IMR-90 (cell line): Measurements from ENCODE around the gene PLPP6. TPM values are rescaled to one million over a fixed set of nuclear protein-coding genes. Genes with fewer than 3 reads are reported as not detected.

Experiments used
- ATAC-seq: fragments of 200-7000 bp; cut with Tn5 transposase; 2 replicates; pipeline ENCODE4 v1.9.1; 2020; ENCODE audit warnings: low read depth, mild to moderate bottlenecking, moderate library complexity
- BruUV-seq: library from RNA; stranded (reverse); fragments of 400-500 nt; replicated peaks from 2 replicates; lab custom pipeline; 2021; lab: Mats Ljungman, UMichigan
- CTCF ChIA-PET: fragments of 300-600 bp; formaldehyde crosslinking; extraction: SDS; loops from one replicate; lab custom pipeline; 2021; ENCODE audit warnings: antibody characterized with exemption; lab: Yijun Ruan, JAX
- POLR2A ChIA-PET: fragments of 300-600 bp; sonication (Branson Sonifier 250); formaldehyde crosslinking; loops from one replicate; lab custom pipeline; 2022; ENCODE audit warnings: antibody characterized with exemption; ENCODE audit not compliant: unreplicated experiment; lab: Charles Lee
- DNase-seq: peaks from one replicate; pipeline ENCODE4 v3.0.0; 2013
- H2AFZ ChIP-seq: replicated peaks from 2 replicates; pipeline ENCODE3; 2013; ENCODE audit warnings: low read length, mild to moderate bottlenecking; ENCODE audit not compliant: poor library complexity
- H2AK5ac ChIP-seq: 2 replicates; pipeline ENCODE4 v1.6.1; 2013; ENCODE audit warnings: low read depth, low read length, inconsistent platforms
- H2AK9ac ChIP-seq: replicated peaks from 2 replicates; pipeline ENCODE3; 2013; ENCODE audit warnings: mild to moderate bottlenecking, low read depth, low read length, moderate library complexity; ENCODE audit not compliant: poor library complexity
- H2BK120ac ChIP-seq: 2 replicates; pipeline ENCODE4 v1.6.1; 2013; ENCODE audit warnings: low read depth, low read length, inconsistent platforms
- H2BK15ac ChIP-seq: 3 replicates; pipeline ENCODE4 v1.6.1; 2013; ENCODE audit warnings: low read depth, low read length, inconsistent platforms
- H2BK20ac ChIP-seq: 2 replicates; pipeline ENCODE4 v1.6.1; 2013; ENCODE audit warnings: low read depth, mild to moderate bottlenecking, inconsistent platforms, low read length, moderate library complexity
- H2BK5ac ChIP-seq: 2 replicates; pipeline ENCODE4 v1.6.1; 2013; ENCODE audit warnings: mild to moderate bottlenecking, low read depth, low read length, inconsistent platforms; ENCODE audit not compliant: poor library complexity, severe bottlenecking
- H3K14ac ChIP-seq: replicated peaks from 2 replicates; pipeline ENCODE4 v1.6.1; 2013; ENCODE audit warnings: low read depth, low read length, inconsistent platforms
- H3K18ac ChIP-seq: 2 replicates; pipeline ENCODE4 v1.6.1; 2013; ENCODE audit warnings: low read depth, low read length, control low read depth
- H3K23ac ChIP-seq: 2 replicates; pipeline ENCODE4 v1.6.1; 2013; ENCODE audit warnings: low read depth, low read length, inconsistent platforms
- H3K27ac ChIP-seq: 2 replicates; pipeline ENCODE4 v1.5.1; 2013; ENCODE audit warnings: mild to moderate bottlenecking, control low read depth, low read length; ENCODE audit not compliant: insufficient read depth
- H3K27me3 ChIP-seq: 2 replicates; pipeline ENCODE4 v1.6.1; 2013; ENCODE audit warnings: low read length; ENCODE audit not compliant: control insufficient read depth, insufficient read depth
- H3K36me3 ChIP-seq: 2 replicates; pipeline ENCODE4 v1.6.1; 2013; ENCODE audit warnings: low read length, mixed read lengths; ENCODE audit not compliant: control insufficient read depth, insufficient read depth
- H3K4ac ChIP-seq: 2 replicates; pipeline ENCODE4 v1.6.1; 2013; ENCODE audit warnings: low read depth, low read length, inconsistent platforms
- H3K4me1 ChIP-seq: 2 replicates; pipeline ENCODE4 v1.6.1; 2013; ENCODE audit warnings: low read length, mixed read lengths; ENCODE audit not compliant: control insufficient read depth, insufficient read depth
- H3K4me2 ChIP-seq: 2 replicates; pipeline ENCODE4 v1.6.1; 2013; ENCODE audit warnings: low read depth, mild to moderate bottlenecking, control low read depth, low read length, moderate library complexity
- H3K4me3 ChIP-seq: 2 replicates; pipeline ENCODE4 v1.5.1; 2013; ENCODE audit warnings: low read depth, mild to moderate bottlenecking, control low read depth, low read length, moderate library complexity; ENCODE audit not compliant: insufficient read depth
- H3K56ac ChIP-seq: 2 replicates; pipeline ENCODE4 v1.6.1; 2013; ENCODE audit warnings: low read length, inconsistent platforms; ENCODE audit not compliant: insufficient read depth; ENCODE audit errors: extremely low read depth
- H3K79me1 ChIP-seq, 2 experiments: 2 replicates each; pipeline ENCODE4 v1.6.1; 2013; ENCODE audit warnings: low read length in 2 of 2, inconsistent platforms in 1 of 2, low read depth in 1 of 2
- H3K9ac ChIP-seq: 2 replicates; pipeline ENCODE4 v1.6.1; 2013; ENCODE audit warnings: low read depth, low read length, control low read depth
- H3K9me1 ChIP-seq: 2 replicates; pipeline ENCODE4 v1.6.1; 2013; ENCODE audit warnings: low read length, inconsistent platforms; ENCODE audit not compliant: insufficient read depth
- H3K9me3 ChIP-seq: 2 replicates; pipeline ENCODE4 v1.6.1; 2013; ENCODE audit warnings: low read length; ENCODE audit not compliant: control insufficient read depth, insufficient read depth
- H4K20me1 ChIP-seq: 2 replicates; pipeline ENCODE4 v1.6.1; 2013; ENCODE audit warnings: low read length, inconsistent platforms; ENCODE audit not compliant: insufficient read depth
- H4K5ac ChIP-seq: 2 replicates; pipeline ENCODE4 v1.6.1; 2013; ENCODE audit warnings: mild to moderate bottlenecking, low read depth, low read length, control low read depth
- H4K8ac ChIP-seq, 2 experiments: 2 replicates each; pipeline ENCODE4 v1.6.1; 2013; ENCODE audit warnings: low read depth in 2 of 2, low read length in 2 of 2, control low read depth in 1 of 2, inconsistent platforms in 1 of 2
- H4K91ac ChIP-seq: 2 replicates; pipeline ENCODE4 v1.6.1; 2013; ENCODE audit warnings: low read depth, low read length, inconsistent platforms; ENCODE audit not compliant: insufficient read depth
- BHLHE40 ChIP-seq: fragments of 150-350 bp; IDR thresholded peaks from 2 replicates; pipeline ENCODE4 v1.6.1; 2016; ENCODE audit warnings: mild to moderate bottlenecking, low read depth, low read length
- CEBPB ChIP-seq: IDR thresholded peaks from 2 replicates; pipeline ENCODE4 v1.6.1; 2012; ENCODE audit warnings: low read depth, low read length, improper control_type of control experiment
- MAFK ChIP-seq: IDR thresholded peaks from 2 replicates; pipeline ENCODE4 v1.6.1; 2012; ENCODE audit warnings: low read depth, low read length, improper control_type of control experiment
- MXI1 ChIP-seq: IDR thresholded peaks from 2 replicates; pipeline ENCODE4 v1.6.1; 2012; ENCODE audit warnings: low read depth, mild to moderate bottlenecking, low read length, moderate library complexity, borderline replicate concordance
- RAD21 ChIP-seq: IDR thresholded peaks from 2 replicates; pipeline ENCODE4 v1.6.1; 2012; ENCODE audit warnings: low read length, improper control_type of control experiment
- WGBS, 2 experiments: methylation state at CpG; one replicate each; pipeline versions ENCODE4 v1.1.5 to v1.1.7; 2013; ENCODE audit warnings: missing lambda C conversion rate in 2 of 2; ENCODE audit not compliant: insufficient read length in 1 of 2; ENCODE audit errors: extremely low coverage in 2 of 2; 5-methylcytosine and 5-hydroxymethylcytosine counted together
- dilution Hi-C: fragments of 300-500 bp; cut with HindIII; formaldehyde crosslinking; loops from one replicate; pipeline ENCODE4 v1.14.3; 2018; ENCODE audit warnings: low sequenced_read_pairs; ENCODE audit not compliant: unreplicated experiment
- in situ Hi-C: fragments of 300-500 bp; cut with MboI; formaldehyde crosslinking; loops from 3 replicates; pipeline ENCODE4 v1.14.3; 2019; ENCODE audit warnings: low sequenced_read_pairs, inconsistent platforms, mixed read lengths
- intact Hi-C: fragments of 100-400 bp; cut with micrococcal nuclease; formaldehyde crosslinking; loops from 2 replicates; pipeline ENCODE4 v1.10.0; 2022
- polyA plus RNA-seq, 3 experiments: library from polyadenylated mRNA; depleted of rRNA; stranded (reverse); fragments of >200 nt; gene quantifications; 2 replicates each; pipeline ENCODE4 v1.2.3, GENCODE V29; 2012; ENCODE audit warnings: low replicate concordance in 1 of 3
- total RNA-seq: library from RNA; depleted of rRNA; stranded (reverse); fragments of >200 nt; gene quantifications from 2 replicates; pipeline ENCODE4 v1.2.3, GENCODE V29; 2012

Gene PLPP6
- total and polyA plus RNA-seq, 2 of the 4 experiments (the other 2 are of a cell fraction), result 3.4 to 5.9 TPM

DNA sequence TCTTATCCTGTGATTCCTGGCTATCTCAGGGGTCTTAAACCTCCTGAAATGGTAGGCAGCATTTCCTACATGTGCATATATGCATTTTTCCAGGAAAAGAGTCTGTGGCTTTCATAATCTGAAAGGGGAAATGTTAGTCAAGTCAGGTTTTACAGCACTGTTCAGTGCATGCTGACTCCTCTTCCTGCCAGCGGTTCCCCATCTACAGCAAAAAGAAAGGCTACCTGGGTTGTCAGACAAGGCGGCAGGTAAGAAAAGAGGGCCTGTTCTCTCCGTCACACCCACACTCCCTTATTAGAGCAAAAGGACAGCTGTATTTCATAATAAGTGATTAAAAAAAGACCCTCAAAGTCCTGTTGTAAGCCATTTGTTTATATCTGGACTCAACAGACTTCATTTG is 8.5 kb downstream of the PLPP6 start:
- Histone ChIP-seq H2BK20ac (no peak overlapping the region), H3K4me1 (peaks cover 2% of the 10 kb centered on the region; the same call in 1 of the 2 replicates), H4K5ac (no peak overlapping the region), H3K36me3 (no peaks in the 10 kb centered on the region), H4K91ac (no peak overlapping the region), H3K4ac (no peak overlapping the region), H3K9me1 (no peaks in the 10 kb centered on the region), H3K4me3 (no peak overlapping the region), H4K8ac (no peak overlapping the region), H2BK120ac (no peak overlapping the region), H3K23ac (no peak overlapping the region), H3K27me3 (no peaks in the 10 kb centered on the region; the same call in 1 of the 2 replicates), H4K20me1 (no peaks in the 10 kb centered on the region), H3K9me3 (no peaks in the 10 kb centered on the region), H3K4me2 (no peak overlapping the region), H2AK5ac (no peak overlapping the region), H2AFZ (no peak overlapping the region), H2BK15ac (no peak overlapping the region), H3K9ac (no peak overlapping the region), H3K79me1 (no peaks in the 10 kb centered on the region), H3K18ac (no peak overlapping the region), H3K56ac (no peak overlapping the region), H2BK5ac (no peak overlapping the region), H3K27ac (no peak overlapping the region), H2AK9ac (no peak overlapping the region), H3K14ac (no peak overlapping the region)
- no peak for TF ChIP-seq MAFK
- TF ChIP-seq RAD21, result no peak
- no peak for TF ChIP-seq CEBPB
- no peak for TF ChIP-seq BHLHE40
- no peak for TF ChIP-seq MXI1
- dilution Hi-C loops, result no loop called here
- in situ Hi-C loops, result no loop called here
- CTCF ChIA-PET, result interaction anchor here (0.9 kb wide), 1 partner anchor 9 kb away, joined by 3 read pairs; the partner anchor contains the start of gene CDC37L1
- DNase-seq (no peak), ATAC-seq (no peak)
- no CpG with 5 or more reads among the region's 3 CpGs for WGBS, 2 experiments
- BruUV-seq, result no TSS peak
- intact Hi-C loops, result no loop called here
- POLR2A ChIA-PET, result no interaction called here
